Stimulated activated CD8-positive, alpha-beta memory T cell treated with anti-CD3 and anti-CD28 coated beads, Interleukin-4, amount 100 ng/mL, for 48 hours (primary cell): ENCODE measurements around the gene TMPRSS6.

Experiments
- DNase-seq: peaks from one replicate; pipeline ENCODE4 v3.0.0-alpha.2; 2020

Gene TMPRSS6

DNA sequence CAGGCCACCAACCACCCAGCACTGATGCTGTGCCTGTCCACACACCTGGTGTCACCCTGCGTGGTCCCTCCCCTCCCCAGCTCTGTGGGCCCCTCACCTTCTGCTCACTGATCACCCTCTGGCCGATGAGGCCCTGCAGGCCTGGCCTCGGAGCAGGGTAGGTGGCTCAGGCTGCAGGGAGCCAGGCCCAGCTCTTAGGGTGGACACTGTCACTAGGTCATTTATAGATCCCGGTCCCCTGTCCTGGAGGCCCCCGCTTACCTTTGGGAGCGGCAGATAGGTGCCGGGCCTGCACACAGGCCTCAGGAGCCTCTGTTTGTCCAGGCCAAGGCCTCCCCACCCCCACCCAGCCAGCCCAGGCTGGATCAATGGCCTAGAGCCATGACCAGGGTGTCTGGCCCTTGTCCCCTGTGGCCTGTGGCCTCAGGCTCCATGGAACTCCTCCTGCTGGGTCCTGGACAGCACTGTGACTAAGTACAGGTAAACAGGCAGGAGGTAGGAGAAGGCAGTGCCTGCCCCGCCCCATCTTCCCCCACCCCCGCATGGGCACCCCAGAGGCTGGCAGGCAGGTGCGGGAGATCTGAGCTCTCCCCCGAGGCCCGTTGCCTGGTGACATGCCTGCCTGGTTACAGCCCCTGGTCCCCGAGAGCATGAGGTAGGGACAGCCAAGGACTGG is at the start of gene TMPRSS6:
TSS of gene TMPRSS6 (minus strand) at position 472 of the 676 bp plus-strand sequence. CDS start 6,296 bp downstream, outside the sequence.
- no peak for DNase-seq

DNA sequence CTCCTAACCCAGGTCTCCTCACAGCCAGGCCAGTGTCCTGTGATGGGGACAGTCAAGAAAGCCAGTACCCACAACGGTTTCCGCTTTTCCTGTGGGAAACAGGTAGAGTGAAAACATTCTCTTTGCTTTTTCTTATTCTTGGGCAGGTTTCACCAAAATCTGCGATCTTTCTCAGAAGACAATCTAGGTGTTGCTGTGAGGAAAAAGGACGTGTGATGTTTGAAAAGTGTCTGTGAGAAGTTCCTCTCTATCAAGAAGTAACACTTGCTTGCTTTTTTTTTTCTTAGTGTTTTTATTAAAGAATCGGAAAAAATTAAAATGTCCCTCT is 49.4 kb upstream of the TMPRSS6 start:
- no peak for DNase-seq

DNA sequence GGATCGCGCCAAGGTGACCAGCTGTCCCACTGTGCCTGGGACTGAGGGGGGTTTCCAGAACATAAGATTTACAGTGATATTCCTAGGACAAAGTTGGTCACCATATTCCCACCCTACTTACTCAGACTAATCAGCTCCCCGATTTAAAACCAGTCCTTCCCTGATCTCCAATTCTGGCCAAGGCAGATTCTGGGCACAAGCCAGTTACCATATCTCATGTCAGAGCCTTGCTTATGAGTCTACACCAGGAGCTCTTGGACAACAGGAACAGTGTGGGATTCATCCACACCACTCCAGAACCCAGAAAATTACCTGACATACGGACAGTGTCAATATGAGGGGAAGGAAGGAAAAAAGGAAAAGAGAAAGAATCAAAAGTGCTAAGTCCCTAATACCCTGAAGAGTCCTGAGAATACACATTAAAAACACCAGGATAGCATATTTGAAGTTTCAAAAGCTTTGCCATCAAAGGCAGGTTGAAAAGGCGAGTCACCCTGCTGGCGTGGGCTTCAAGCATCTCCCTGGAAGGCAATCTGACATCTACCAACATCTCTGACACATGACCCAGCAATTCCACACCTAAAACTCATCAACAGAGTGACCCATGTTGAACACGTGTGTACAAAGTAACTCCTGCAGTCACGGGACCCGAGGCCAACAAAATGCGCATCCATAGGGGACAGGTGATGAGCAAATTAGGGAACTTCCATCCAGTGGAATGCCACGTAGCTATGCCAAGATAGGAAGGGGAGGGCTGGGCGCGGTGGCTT is 48.2 kb upstream of the TMPRSS6 start:
- DNase-seq: peak; percentile 54

DNA sequence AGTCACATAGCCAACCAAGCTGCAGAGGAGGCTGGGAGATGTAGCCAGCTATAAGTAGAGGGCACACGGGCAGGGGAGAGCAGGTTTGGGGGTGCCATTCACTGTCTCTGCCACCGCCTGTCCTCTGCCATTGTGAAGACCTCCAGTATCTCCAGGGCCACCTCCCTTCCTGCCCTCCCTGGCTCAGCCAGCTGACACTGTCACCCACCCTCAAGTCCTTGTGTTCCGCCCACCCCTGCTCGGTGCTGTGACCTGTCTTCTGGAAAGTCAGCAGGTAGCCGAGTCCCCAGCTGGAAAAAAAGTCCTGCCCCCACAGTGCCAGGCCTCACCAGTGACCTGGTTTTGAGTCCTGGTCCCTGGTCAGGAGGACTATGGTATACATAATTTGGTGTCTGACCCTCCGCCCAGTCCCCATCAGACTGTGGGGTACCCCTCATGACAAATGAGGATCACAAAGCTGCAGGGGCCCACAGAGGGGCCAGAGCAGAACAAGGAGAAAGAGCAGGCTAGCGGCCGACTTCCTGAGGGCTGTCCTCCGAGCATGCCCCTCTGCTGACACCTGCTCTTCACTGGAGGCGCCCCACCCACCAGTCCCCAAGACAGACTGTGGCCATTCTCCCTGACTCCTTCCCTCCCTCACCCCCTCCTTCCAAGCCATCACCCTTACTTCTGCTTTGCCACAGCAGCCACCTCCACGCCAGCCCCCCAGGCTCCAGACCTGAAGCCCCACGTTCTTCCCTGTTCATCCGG is 47.3 kb upstream of the TMPRSS6 start:
- DNase-seq: no peak

DNA sequence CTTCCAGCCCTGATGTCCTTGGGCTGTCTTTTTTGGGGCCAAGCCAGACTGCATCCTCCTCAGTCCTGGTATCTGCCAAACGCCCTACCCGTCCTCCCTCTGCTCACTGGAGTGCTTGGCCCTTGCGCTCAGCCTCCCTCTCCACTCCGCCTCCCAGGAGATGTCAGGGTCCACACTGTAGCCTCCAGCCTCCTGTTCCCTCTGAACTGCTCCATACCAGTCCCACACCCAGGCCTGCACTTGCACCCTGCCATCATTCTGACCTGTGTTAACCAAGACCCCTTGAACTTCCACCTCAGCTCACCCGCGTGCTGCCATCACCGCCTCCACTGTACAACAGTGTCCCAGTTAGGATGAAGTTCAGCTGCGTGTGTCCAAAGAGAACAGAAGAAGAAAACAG is 46.5 kb upstream of the TMPRSS6 start:
- DNase-seq: no peak

DNA sequence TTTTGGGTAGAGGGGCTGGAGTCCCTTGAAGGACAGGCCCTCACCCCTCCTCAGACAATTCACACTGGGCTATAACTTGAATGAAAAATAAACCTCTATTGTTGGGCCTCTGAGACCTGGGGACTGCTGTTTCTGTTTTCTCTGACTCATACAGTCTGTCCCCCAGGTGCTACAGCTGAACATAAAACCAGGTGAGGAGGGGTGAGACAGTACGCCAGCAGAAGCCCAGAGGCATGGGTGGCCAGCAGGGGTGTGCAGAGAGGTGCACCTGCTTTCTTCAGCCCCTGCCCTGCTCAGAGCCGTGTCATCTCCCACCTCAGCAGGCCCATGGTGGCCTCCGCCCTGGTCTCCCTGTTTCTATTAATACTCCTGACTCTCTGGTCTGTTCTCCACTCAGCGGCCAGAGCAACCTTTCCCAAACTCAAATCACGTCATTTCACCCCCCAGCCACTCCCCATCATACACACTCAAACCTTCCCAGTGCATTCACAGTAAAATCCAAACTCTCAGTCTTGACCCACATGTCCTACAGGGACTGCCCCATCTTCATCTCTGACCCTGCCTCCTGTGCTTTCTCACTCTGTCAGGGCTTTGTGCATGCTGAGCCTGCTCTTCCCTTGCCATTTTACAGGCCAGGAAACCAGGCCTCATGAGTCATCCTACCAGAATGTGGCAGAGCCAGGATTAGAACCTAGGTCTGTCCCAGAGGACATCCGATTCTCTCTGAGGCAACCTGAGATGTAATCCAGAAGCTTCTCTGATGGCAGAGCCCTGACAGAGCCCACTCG is 45.6 kb upstream of the TMPRSS6 start:
- DNase-seq: peak; percentile 55

DNA sequence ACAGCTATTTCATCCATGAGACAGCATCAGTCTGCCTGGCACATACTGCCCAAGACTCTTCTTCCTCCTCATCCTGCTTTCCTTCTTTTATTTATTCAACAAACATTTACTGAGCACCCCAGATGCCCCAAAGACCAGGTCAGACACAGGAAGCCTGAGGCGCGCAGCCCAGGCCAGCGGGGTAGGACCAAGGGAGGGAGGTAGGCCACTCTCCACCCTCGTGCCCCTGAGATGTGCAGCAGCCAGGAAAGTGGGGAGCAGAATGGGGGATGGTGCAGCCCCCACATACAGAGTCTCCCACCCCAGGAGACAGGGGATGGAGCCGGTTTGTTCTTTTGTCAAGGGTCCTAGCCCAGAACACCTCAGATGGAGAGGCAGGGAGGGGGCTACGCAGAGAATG is 44.4 kb upstream of the TMPRSS6 start:
- DNase-seq: no peak

DNA sequence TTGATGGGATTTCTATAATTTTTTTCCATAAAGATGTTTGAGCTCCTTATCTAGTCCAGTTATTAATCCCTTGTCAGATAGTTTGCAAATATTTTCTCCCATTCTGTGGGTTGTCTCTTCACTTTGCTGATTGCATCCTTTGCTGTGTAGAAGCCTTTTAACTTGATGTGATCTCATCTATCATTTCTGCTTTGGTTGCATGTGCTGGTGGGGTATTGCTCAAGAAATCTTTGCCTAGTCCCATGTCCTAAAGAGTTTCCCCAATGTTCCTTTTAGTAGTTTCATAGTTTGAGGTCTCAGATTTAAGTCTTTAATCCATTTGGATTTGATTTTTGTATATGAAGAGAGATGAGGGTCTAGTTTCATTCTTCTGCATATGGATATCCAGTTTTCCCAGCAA is 41.9 kb upstream of the TMPRSS6 start:
- DNase-seq: no peak

DNA sequence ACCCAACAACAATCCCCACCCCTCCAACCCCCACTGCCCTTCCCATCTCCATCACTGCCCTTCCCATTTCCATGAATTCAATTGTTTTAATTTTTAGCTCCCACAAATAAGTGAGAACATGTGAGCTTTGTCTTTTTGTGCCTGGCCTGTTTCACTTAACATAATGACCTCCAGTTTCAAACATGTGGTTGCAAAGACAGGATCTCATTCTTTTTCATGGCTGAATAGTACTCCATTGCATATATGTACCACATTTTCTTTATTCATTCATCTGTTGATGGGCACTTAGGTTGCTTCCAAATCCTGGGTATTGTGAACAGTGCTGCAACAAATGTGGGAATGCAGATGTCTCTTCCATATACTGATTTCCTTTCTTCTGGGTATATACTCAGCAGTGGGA is 41.2 kb upstream of the TMPRSS6 start:
- DNase-seq: no peak

DNA sequence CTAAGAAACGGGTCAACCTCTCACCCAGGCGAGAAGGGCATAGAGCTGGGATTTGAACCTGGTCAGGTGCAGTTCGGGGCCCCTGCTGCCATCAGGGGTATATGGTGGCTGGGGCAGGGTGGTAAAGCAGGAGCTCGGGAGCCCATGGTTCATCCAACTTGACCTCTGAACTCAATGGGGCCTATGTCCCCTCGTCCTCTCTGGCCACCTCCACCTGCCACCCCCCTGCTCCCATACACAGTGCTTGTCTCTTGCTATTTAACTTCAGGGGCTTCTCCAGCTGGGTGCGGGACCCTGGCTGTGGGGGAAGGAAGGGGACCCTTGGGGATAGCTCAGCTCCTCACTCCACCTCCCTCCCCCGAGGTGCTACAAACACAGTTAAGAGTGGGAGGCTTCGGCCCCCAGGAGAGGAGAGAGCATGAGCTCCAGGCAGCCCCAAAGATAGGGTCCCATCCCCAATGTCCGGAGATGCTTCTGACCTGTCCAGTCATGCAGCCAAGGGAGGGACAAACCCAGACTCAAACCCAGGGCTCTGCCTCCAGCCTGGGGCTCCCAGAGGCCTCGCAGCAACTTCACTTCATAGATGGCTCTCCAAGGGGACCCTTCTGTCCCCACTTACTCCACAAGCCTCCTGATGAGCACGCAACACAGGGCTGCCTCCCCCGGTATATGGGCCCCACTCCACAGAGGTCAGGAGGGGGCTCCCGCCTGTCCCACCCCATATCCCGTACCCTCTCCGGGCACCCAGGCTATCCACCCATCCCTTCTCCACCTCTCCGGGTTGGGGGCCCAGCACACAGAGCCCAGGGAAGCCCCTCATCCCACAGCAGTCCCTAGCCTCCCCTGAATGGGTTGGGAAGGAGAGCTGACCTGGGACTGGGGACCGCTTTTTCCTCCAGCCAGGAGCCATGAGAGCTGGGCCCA is 39.5 kb upstream of the TMPRSS6 start:
- DNase-seq: peak; percentile 50

DNA sequence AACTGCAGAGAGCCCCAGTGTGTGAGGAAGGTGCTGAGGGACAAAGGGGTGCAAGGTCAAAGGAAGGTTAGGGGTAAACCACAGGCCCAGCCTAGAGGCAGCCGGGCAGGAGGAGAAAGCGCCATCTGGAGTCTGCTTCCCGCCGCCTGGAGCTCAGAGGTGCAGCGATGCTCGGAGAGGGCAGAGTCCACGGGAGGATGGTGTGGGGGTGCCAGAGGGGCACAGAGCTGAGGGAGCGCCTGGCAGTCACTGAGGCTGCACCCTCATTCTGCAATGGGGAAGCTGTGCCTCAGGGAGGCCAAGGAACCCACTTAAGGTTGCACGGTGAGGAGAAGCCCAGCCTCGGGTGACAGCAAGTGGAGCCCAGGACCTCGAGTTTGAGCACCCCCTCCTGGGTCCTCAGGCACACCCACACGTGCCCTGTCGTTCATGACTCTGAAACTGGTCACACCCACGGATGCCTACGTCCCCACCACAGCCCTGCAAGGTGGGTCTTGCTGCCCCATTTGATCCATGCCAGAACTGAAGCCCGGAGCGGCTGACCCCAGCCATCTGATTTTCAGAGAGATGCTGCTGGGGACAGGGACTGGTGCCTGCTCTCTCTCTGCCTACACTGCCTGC is 38.6 kb upstream of the TMPRSS6 start:
- peak; percentile 64 for DNase-seq

DNA sequence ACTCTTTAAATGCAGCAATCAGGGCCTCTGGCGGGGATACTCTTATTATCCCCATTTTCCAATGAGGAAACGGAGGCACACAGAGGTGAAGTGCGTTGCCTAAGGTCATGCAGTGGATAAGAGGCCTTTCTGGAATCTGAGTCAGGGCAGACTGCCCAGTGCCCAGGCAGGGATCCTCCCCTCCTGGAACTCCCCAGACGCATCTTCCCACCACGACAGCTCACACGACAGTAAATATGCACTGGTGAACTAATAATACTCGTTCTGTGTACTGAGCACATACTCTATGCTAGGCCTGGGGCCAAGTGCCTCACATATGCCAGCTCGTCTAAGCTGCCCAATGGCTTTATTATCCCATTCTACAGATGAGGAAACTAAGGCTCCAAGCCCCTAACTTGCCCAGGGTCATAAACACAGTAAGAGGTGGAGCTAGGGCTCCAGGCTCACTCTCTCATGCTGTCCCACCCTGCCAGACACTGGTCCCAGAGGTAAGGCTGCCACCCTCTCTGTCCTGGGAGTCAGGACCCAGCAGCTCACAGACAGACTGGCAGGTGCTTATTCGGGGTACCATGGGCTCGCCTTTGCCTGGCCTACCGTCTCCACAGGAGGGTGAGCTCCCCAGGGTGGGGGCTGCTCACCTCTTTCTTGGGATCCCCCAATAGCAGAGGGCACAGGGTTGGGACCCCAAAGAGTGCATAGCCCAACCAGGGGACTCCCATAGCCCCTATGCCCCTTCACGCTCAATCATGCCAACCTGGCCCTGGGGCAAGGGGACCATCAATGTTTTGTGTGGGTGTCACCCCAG is 37.9 kb upstream of the TMPRSS6 start:
- DNase-seq: peak; percentile 35

DNA sequence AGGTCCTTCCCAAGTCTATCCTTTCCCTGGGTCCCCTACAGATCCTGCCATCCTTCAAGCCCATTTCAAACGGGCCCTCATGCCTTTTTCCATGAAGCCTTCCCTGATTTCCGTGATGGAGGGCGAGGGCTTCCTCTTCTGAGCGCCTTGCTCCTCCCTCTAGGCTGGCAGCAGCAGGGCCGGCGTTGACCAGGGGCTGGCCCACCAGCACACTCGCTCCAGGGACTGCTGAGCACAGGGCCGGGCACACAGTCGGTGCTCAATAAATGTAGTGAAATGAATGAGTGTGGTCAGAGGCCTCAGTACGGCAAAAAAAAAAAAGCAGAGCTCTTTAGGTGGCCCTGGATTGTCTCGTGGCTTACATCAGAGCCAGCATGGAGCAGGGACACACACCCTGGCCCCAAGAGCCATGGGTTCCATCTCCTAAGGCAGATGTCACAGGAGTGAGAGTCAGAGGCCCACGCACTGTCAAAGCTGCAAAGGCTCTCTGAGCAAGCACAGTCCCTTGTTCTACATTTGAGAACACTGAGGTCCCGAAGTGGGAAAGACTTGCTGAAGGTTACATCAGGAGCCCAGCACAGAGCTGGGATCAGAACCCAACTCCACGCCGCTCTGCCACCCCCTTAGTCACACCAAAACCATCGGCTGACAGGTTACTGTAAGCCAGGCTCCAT is 37.1 kb upstream of the TMPRSS6 start:
- DNase-seq: peak; percentile 37

DNA sequence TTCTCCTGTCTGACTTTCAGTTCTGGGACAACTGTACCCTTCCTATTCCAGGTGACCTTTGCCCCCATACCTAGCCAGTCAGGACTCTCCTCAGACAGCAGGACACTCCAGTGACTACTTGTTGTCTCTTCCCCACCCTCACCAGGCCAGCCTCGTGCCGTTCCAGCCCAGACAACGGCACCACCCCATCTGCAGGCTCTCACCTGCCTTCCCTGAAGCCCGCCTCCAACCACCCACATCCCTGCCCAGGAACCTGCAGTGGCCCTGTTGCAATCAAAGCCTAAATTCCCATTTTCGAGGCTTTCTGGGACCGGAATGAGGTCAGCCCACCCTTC is 36.5 kb upstream of the TMPRSS6 start:
- peak; percentile 34 for DNase-seq

DNA sequence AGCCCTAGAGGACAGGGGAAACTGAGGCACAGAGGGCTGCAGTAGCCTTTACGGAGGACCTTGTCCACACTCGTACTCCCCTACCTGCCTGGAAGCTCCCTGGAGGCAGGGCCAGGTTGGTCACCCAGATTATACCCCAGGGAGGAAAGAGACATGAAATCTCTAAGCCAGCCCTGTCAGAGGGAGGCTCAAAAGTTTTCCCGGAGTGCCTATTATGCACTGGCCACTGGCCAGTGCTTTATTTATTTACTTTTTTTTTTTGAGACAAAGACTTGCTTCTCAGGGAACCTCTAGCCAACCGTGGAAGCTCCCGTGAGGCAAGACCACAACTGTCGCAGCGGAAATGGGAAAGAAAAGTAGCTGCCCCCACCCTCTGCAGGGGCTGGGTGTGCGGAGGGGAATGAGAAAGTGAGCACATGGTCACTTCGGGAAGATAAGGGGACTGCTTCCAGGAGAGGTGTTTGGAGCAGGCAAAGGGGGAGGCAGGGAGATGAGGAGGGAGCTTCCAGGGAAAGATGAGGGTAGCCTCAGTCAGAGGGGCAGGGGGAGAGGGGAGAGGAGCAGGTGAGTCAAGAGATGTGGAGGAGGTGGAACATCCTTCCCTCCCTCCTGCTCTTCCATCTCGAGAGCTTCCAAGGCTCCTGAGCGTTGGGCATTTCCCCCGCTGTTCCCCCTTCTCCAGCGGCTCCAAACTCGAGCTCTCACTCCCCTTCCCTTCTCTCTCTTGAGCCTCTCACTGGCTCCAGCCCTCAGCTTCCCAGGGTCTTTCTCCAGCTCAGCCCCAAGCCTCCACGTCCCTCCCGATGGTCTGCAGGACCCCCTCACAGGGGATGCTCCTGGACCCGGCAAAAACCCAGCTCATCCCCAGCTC is 35.9 kb upstream of the TMPRSS6 start:
- no peak for DNase-seq

DNA sequence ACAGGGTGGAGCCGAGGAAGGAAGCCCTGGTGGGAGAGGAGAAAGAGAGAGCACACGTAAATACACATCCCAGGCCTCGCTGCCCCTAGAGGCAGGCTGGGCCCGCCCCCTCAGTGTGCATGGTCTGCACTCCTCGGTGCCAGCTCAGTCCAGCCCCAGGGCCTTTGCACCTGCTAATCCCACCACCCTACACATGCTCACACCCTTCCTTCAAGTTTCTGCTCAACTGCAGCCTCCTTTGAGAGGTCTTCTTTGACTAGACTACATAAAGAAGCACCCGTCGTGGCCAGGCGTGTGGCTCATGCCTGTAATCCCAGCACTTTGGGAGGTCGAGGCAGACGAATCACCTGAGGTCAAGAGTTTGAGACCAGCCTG is 34.7 kb upstream of the TMPRSS6 start:
- no peak for DNase-seq

DNA sequence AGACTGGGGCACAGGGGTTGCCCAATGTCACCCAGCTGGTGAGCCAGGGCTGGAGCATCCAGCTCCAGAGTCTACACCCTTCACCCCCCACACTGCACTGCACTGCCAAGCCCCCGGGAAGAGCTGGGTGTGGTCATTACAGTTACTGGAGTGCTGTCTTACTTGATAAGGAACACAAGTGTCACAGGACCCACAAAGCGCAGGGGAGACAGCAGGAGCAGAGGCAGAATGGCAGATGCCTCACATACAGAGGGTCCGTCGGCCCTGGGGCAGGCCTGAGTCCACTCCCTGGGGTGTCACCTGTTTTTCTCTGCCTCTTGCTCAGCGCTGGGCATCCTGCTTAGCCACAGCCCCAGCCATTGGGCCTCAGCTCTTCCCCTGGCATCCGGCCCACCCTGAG is 32.5 kb upstream of the TMPRSS6 start:
- DNase-seq: no peak

DNA sequence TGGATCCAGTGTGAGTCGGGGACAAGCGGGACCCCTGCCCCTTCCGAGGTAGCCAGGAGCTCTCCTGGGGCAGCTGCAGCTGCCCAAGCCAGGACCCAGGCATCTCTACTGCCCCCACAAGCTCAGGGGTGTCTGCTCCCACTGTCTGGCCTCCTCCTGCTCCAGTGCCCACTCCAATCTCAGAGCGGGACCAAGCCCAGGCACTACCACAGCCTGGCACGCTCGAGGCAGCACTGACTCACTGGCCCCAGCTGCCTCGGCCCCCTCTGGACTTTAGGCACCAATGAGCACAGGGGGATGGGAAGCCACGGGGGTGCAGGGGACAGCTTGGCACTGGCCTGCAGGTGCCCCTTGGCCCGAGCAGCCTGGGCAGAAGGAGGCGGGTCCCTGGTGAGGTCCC is 32.0 kb upstream of the TMPRSS6 start:
- DNase-seq: no peak

DNA sequence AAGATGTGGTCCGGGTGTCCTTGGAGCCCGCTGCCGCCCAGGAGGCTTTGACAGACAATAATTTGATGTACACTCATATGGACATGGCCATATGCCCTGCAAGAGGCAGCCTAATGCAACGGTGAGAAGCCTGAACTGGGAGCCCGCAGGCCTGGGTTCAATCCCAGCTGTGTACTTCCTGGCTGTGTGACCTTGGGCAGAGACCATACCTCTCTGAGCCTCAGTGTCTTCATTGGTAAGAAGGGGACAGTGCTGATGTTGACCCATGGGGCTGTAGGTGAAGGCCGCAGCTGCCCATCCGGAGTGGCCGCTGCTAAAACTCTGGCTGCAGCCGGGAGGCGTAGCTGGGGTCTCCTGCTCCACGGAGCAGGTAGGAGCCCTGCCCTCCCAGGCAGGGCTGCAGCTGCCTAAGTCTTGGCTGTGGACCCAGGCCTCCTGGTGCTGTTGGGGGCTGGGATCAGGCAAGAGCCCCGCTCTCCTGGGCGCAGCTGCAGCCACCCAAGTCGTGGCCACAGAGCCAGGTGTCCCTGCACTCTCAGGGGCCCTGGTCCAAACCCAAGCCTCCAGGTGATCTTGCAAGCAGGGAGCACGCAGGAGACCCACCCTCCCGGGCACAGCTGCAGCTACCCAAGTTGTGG is 31.3 kb upstream of the TMPRSS6 start:
- no peak for DNase-seq
